ENCODE data around the gene SKA1.

The SKA1 gene

GRCh38 chr18:50427896-50428295, 53.0 kb downstream of the SKA1 start:
- H2AK5ac ChIP-seq (ENCODE audit: low read length): no peak overlapping the region
- no peak overlapping the region for H3K18ac ChIP-seq (ENCODE audit: low read length)
- no peak overlapping the region for H4K8ac ChIP-seq (ENCODE audit: low read depth, low read length)
- H3K14ac ChIP-seq (ENCODE audit: low read length): no peak overlapping the region
- H2AFZ ChIP-seq (ENCODE audit: insufficient read depth, low read length, poor library complexity): no peak overlapping the region
- no peak for DNase-seq
- no peak overlapping the region for H2BK12ac ChIP-seq (ENCODE audit: low read length)
- no peaks in the 10 kb centered on the region for H3K79me1 ChIP-seq (ENCODE audit: low read length)
- H3K79me2 ChIP-seq (ENCODE audit: control insufficient read depth, insufficient read depth, low read length, poor library complexity): no peaks in the 10 kb centered on the region
- peaks cover 6% of the 10 kb centered on the region for H3K9me3 ChIP-seq (ENCODE audit: insufficient read depth, low read depth, low read length)
- no peak overlapping the region for H3K4ac ChIP-seq (ENCODE audit: low read depth, low read length)
- no peak overlapping the region for H3K23ac ChIP-seq (ENCODE audit: low read length)
- H4K12ac ChIP-seq (ENCODE audit: low read depth, low read length): no peak overlapping the region
- H3K27me3 ChIP-seq (ENCODE audit: insufficient read depth, low read length): no peaks in the 10 kb centered on the region
- no peak overlapping the region for H2BK120ac ChIP-seq (ENCODE audit: insufficient read depth, low read length, poor library complexity)
- no peak overlapping the region for H3K4me2 ChIP-seq (ENCODE audit: low read length)
- H2BK5ac ChIP-seq (ENCODE audit: low read depth, low read length, poor library complexity): no peak overlapping the region
- no peaks in the 10 kb centered on the region for H3K36me3 ChIP-seq (ENCODE audit: control insufficient read depth in 1 of 2, insufficient read depth in 2 of 2, low read length in 2 of 2)
- no peak overlapping the region for H3K9ac ChIP-seq (ENCODE audit: low read length)
- no peak overlapping the region for H3K4me3 ChIP-seq (ENCODE audit: low read depth, low read length)
- H4K91ac ChIP-seq (ENCODE audit: low read depth, low read length): no peak overlapping the region
- H3K27ac ChIP-seq (ENCODE audit: low read depth, low read length): no peak overlapping the region
- WGBS (ENCODE audit: extremely low coverage, insufficient coverage, insufficient read length): no CpG with 5 or more reads among the region's 1 CpG
- H3K4me1 ChIP-seq (ENCODE audit: control insufficient read depth in 1 of 2, insufficient read depth in 2 of 2, low read length in 2 of 2): no peaks in the 10 kb centered on the region

DNA sequence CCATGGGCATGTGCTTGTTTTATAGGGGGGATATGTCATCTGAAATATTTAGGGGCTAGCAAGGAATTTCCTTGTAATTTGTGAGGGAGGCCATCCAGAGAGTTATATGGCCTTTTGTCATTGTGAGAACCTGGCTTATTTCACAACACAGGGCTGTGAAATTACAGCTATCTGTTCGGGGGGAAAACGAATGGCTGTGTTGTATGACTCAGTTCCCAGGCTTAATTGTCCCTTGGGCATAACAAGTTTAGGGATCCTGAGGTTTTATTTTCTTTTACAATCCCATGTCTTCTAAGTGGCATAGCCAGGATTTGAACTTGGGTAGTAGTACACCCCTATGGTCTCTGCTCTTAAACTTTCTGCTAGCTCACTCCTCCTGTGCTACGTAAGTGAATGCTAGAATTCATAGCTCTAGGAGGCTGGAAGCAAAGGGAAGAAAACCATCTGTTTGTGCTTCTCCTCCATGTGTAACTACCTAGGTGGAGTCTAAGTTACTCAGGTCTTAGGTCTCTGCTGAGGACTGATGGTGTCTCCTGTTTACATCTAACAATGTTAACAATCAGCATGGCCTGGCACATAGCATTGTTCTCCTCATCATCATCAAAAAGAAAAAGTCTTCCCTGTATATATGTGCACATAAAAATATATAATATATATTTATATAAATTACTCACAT, 53.8 kb downstream of the SKA1 start:
- Histone ChIP-seq H3K9ac (ENCODE audit: low read length) (no peak overlapping the region), H3K4me2 (ENCODE audit: low read length) (no peak overlapping the region), H3K27ac (ENCODE audit: low read depth, low read length) (no peak overlapping the region), H3K4ac (ENCODE audit: low read depth, low read length) (no peak overlapping the region), H3K9me3 (ENCODE audit: insufficient read depth, low read depth, low read length) (peaks cover 6% of the 10 kb centered on the region), H2BK5ac (ENCODE audit: low read depth, low read length, poor library complexity) (no peak overlapping the region), H3K23ac (ENCODE audit: low read length) (no peak overlapping the region), H3K18ac (ENCODE audit: low read length) (no peak overlapping the region), H2AK5ac (ENCODE audit: low read length) (no peak overlapping the region), H3K4me1 (ENCODE audit: control insufficient read depth in 1 of 2, insufficient read depth in 2 of 2, low read length in 2 of 2) (no peaks in the 10 kb centered on the region), H2AFZ (ENCODE audit: insufficient read depth, low read length, poor library complexity) (no peak overlapping the region), H3K79me1 (ENCODE audit: low read length) (no peaks in the 10 kb centered on the region), H2BK12ac (ENCODE audit: low read length) (no peak overlapping the region), H4K12ac (ENCODE audit: low read depth, low read length) (no peak overlapping the region), H3K4me3 (ENCODE audit: low read depth, low read length) (no peak overlapping the region), H4K8ac (ENCODE audit: low read depth, low read length) (no peak overlapping the region), H3K14ac (ENCODE audit: low read length) (no peak overlapping the region), H3K79me2 (ENCODE audit: control insufficient read depth, insufficient read depth, low read length, poor library complexity) (no peaks in the 10 kb centered on the region), H4K91ac (ENCODE audit: low read depth, low read length) (no peak overlapping the region), H3K27me3 (ENCODE audit: insufficient read depth, low read length) (no peaks in the 10 kb centered on the region), H2BK120ac (ENCODE audit: insufficient read depth, low read length, poor library complexity) (no peak overlapping the region), H3K36me3 (ENCODE audit: control insufficient read depth in 1 of 2, insufficient read depth in 2 of 2, low read length in 2 of 2) (no peaks in the 10 kb centered on the region)
- WGBS (ENCODE audit: extremely low coverage, insufficient coverage, insufficient read length): no CpG with 5 or more reads among the region's 3 CpGs
- no peak for DNase-seq

DNA sequence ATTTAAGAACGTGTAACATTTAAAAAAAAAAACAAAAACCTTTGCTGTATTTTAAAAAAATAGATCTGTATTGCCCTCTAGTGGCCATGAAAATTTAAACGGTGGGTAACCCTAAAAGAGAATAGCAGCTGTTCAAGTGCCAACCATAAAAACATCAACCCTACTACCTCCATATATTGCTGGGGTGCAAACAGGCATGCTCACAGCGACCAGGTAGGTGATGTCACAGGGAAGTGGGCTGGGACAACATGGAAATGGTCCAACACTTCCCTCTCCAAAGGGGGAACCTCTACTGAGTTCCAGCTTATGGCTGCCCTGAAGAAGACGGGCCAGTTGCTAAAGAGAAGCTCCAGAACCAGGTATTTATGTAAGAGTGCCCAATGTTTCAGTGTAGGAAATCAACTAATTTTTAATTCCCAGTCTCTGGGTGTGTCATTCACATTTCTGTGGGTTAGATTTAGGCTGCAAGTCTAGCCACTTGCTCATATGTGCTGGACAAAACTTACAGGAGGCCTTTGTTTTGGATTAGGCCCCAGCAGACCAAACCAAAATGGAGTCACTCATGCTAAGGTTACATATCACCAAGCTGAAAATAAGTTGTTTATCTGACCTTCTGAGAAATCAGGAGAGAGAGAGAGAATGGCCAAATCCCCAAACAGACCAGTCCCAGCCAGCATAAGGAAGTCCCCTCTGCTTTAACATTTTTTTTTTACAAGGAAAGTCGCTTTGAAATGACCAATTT, 54.5 kb downstream of the SKA1 start:
- Histone ChIP-seq H2BK5ac (ENCODE audit: low read depth, low read length, poor library complexity) (no peak overlapping the region), H2BK12ac (ENCODE audit: low read length) (no peak overlapping the region), H3K4me1 (ENCODE audit: control insufficient read depth in 1 of 2, insufficient read depth in 2 of 2, low read length in 2 of 2) (no peaks in the 10 kb centered on the region), H3K14ac (ENCODE audit: low read length) (no peak overlapping the region), H3K9me3 (ENCODE audit: insufficient read depth, low read depth, low read length) (peaks cover 8% of the 10 kb centered on the region), H3K36me3 (ENCODE audit: control insufficient read depth in 1 of 2, insufficient read depth in 2 of 2, low read length in 2 of 2) (no peaks in the 10 kb centered on the region), H3K9ac (ENCODE audit: low read length) (no peak overlapping the region), H2AK5ac (ENCODE audit: low read length) (no peak overlapping the region), H3K4me2 (ENCODE audit: low read length) (no peak overlapping the region), H4K12ac (ENCODE audit: low read depth, low read length) (no peak overlapping the region), H3K27me3 (ENCODE audit: insufficient read depth, low read length) (no peaks in the 10 kb centered on the region), H3K27ac (ENCODE audit: low read depth, low read length) (no peak overlapping the region), H2BK120ac (ENCODE audit: insufficient read depth, low read length, poor library complexity) (no peak overlapping the region), H3K23ac (ENCODE audit: low read length) (no peak overlapping the region), H3K4me3 (ENCODE audit: low read depth, low read length) (no peak overlapping the region), H3K4ac (ENCODE audit: low read depth, low read length) (no peak overlapping the region), H3K79me2 (ENCODE audit: control insufficient read depth, insufficient read depth, low read length, poor library complexity) (no peaks in the 10 kb centered on the region), H4K8ac (ENCODE audit: low read depth, low read length) (no peak overlapping the region), H3K79me1 (ENCODE audit: low read length) (no peaks in the 10 kb centered on the region), H2AFZ (ENCODE audit: insufficient read depth, low read length, poor library complexity) (no peak overlapping the region), H3K18ac (ENCODE audit: low read length) (no peak overlapping the region), H4K91ac (ENCODE audit: low read depth, low read length) (no peak overlapping the region)
- WGBS (ENCODE audit: extremely low coverage, insufficient coverage, insufficient read length): no CpG with 5 or more reads among the region's 5 CpGs
- peak in 1 of 2 donors; percentile 66 for DNase-seq

DNA sequence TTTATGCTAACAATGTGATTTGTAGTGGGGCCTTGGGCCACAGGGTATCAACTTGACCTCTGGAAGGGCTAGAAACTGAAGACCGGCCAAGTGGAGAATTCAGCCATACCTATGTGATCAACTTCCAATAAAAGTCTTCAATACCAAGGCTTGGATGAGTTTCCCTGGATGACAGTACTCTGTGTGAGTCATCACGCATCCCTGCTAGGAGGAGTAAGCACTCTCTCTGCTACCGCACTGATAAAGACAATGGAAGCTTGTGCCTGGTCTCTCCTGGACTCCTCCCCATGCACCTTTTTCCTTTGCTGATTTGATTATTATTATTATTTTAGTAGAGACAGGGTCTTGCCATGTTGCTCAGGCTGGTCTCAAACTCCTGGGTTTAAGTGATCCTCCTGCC, 58.1 kb downstream of the SKA1 start:
- no peak overlapping the region for H3K4ac ChIP-seq (ENCODE audit: low read depth, low read length)
- H3K27ac ChIP-seq (ENCODE audit: low read depth, low read length): no peak overlapping the region
- H4K12ac ChIP-seq (ENCODE audit: low read depth, low read length): no peak overlapping the region
- H2AFZ ChIP-seq (ENCODE audit: insufficient read depth, low read length, poor library complexity): no peak overlapping the region
- peak in 1 of 2 donors; percentile 9 for DNase-seq
- no peaks in the 10 kb centered on the region for H3K79me1 ChIP-seq (ENCODE audit: low read length)
- no peaks in the 10 kb centered on the region for H3K79me2 ChIP-seq (ENCODE audit: control insufficient read depth, insufficient read depth, low read length, poor library complexity)
- H2AK5ac ChIP-seq (ENCODE audit: low read length): no peak overlapping the region
- no peaks in the 10 kb centered on the region for H3K4me1 ChIP-seq (ENCODE audit: control insufficient read depth in 1 of 2, insufficient read depth in 2 of 2, low read length in 2 of 2)
- no peak overlapping the region for H3K14ac ChIP-seq (ENCODE audit: low read length)
- H4K8ac ChIP-seq (ENCODE audit: low read depth, low read length): no peak overlapping the region
- H3K27me3 ChIP-seq (ENCODE audit: insufficient read depth, low read length): no peaks in the 10 kb centered on the region
- no peak overlapping the region for H2BK120ac ChIP-seq (ENCODE audit: insufficient read depth, low read length, poor library complexity)
- no peaks in the 10 kb centered on the region for H3K36me3 ChIP-seq (ENCODE audit: control insufficient read depth in 1 of 2, insufficient read depth in 2 of 2, low read length in 2 of 2)
- H3K23ac ChIP-seq (ENCODE audit: low read length): no peak overlapping the region
- no CpG with 5 or more reads among the region's 3 CpGs for WGBS (ENCODE audit: extremely low coverage, insufficient coverage, insufficient read length)
- no peak overlapping the region for H3K4me2 ChIP-seq (ENCODE audit: low read length)
- no peak overlapping the region for H2BK5ac ChIP-seq (ENCODE audit: low read depth, low read length, poor library complexity)
- H3K4me3 ChIP-seq (ENCODE audit: low read depth, low read length): no peak overlapping the region
- H3K9me3 ChIP-seq (ENCODE audit: insufficient read depth, low read depth, low read length): peaks cover 2% of the 10 kb centered on the region
- H3K18ac ChIP-seq (ENCODE audit: low read length): no peak overlapping the region
- no peak overlapping the region for H4K91ac ChIP-seq (ENCODE audit: low read depth, low read length)
- H3K9ac ChIP-seq (ENCODE audit: low read length): no peak overlapping the region
- H2BK12ac ChIP-seq (ENCODE audit: low read length): no peak overlapping the region
